CD4-positive, CD25-positive, alpha-beta regulatory T cell (primary cell): ENCODE results near the gene PGM1. TPM values are rescaled to one million over a fixed set of nuclear protein-coding genes. Genes with fewer than 3 reads are reported as not detected.

Experiments
- ATAC-seq, 2 donors: fragments of 150-1000 bp; cut with Tn5 transposase; one replicate each; pipeline ENCODE4 v1.10.0; 2021; ENCODE audit warnings: low read depth in 2 of 2, moderate number of reproducible peaks in 2 of 2, moderate library complexity in 1 of 2
- DNase-seq, 3 donors: peaks; one replicate each; pipeline versions ENCODE4 v3.0.0 to v3.0.0-alpha.2; 2012 to 2022; ENCODE audit warnings: mixed read lengths in 1 of 3
- H3K27ac ChIP-seq: one replicate; pipeline ENCODE4 v1.7.0; 2013; ENCODE audit warnings: mild to moderate bottlenecking, low read length; ENCODE audit not compliant: insufficient read depth, poor library complexity, severe bottlenecking
- H3K27me3 ChIP-seq: one replicate; pipeline ENCODE4 v1.7.0; 2013; ENCODE audit warnings: low read length; ENCODE audit not compliant: control insufficient read depth, insufficient read depth
- H3K36me3 ChIP-seq: one replicate; pipeline ENCODE4 v1.7.0; 2013; ENCODE audit warnings: mild to moderate bottlenecking, low read length, moderate library complexity; ENCODE audit not compliant: control insufficient read depth, insufficient read depth
- H3K4me1 ChIP-seq: 2 replicates; pipeline ENCODE4 v1.7.0; 2013; ENCODE audit warnings: mild to moderate bottlenecking, low read length; ENCODE audit not compliant: insufficient read depth, control insufficient read depth, poor library complexity, severe bottlenecking
- H3K4me3 ChIP-seq: one replicate; pipeline ENCODE4 v1.7.0; 2013; ENCODE audit warnings: low read depth, mild to moderate bottlenecking, low read length, moderate library complexity
- H3K9me3 ChIP-seq, 2 experiments: 1 replicate in 1 of 2; 2 replicates in 1 of 2; pipeline ENCODE4 v1.7.0; 2013; ENCODE audit warnings: low read length in 2 of 2, mild to moderate bottlenecking in 1 of 2, moderate library complexity in 1 of 2; ENCODE audit not compliant: control insufficient read depth in 2 of 2
- H3K27ac Mint-ChIP-seq, 3 donors: one replicate each; pipeline ENCODE4 v1.8.0; 2020 to 2022; ENCODE audit warnings: mild to moderate bottlenecking in 3 of 3, mixed read lengths in 3 of 3, moderate library complexity in 2 of 3
- H3K27me3 Mint-ChIP-seq: one replicate; pipeline ENCODE4 v1.8.0; 2022; ENCODE audit warnings: mild to moderate bottlenecking, mixed read lengths
- H3K36me3 Mint-ChIP-seq: one replicate; pipeline ENCODE4 v1.8.0; 2020; ENCODE audit warnings: mixed read lengths
- H3K4me1 Mint-ChIP-seq, 4 donors: one replicate each; pipeline ENCODE4 v1.8.0; 2020 to 2022; ENCODE audit warnings: mixed read lengths in 4 of 4, mild to moderate bottlenecking in 1 of 4
- H3K4me3 Mint-ChIP-seq, 4 donors: one replicate each; pipeline ENCODE4 v1.8.0; 2020 to 2022; ENCODE audit warnings: mild to moderate bottlenecking in 4 of 4, mixed read lengths in 4 of 4, moderate library complexity in 3 of 4
- H3K9me3 Mint-ChIP-seq, 7 donors: one replicate each; pipeline ENCODE4 v1.8.0; 2020 to 2022; ENCODE audit warnings: mixed read lengths in 7 of 7, mild to moderate bottlenecking in 3 of 7, moderate library complexity in 2 of 7
- polyA plus RNA-seq, 4 donors: library from polyadenylated mRNA; unstranded; fragments of 300-500 nt; fragmentation: Illumina TruSeq; gene quantifications; one replicate each; pipeline ENCODE4 v1.2.3, GENCODE V29; 2021
- total RNA-seq: library from RNA; stranded (reverse); gene quantifications from one replicate; pipeline ENCODE4 v1.2.3, GENCODE V29; 2022

The PGM1 gene
- total and polyA plus RNA-seq, 5 donors from 2014 or later = 12.6 to 35.4 (median 26.4) TPM

- Mint-ChIP-seq H3K27me3 (no peaks in the 10 kb centered on the region), H3K36me3 (peaks cover 64% of the 10 kb centered on the region), H3K4me1 (peaks cover 0 to 16% (median 7%) of the 10 kb centered on the region in 4 donors), H3K4me3 (peak overlapping the region in 1 of 4 donors; percentile 5), H3K9me3 (peaks cover 0 to 3% (median 0%) of the 10 kb centered on the region in 7 donors), H3K27ac (peak overlapping the region in 1 of 3 donors; percentile 61)
- DNase-seq = no peak
- no peaks in the 10 kb centered on the region for H3K4me1 ChIP-seq
- H3K9me3 ChIP-seq = no peaks in the 10 kb centered on the region
- H3K27me3 ChIP-seq = no peaks in the 10 kb centered on the region
- ATAC-seq = no peak
- H3K27ac ChIP-seq = no peak overlapping the region
- peaks cover 9% of the 10 kb centered on the region for H3K36me3 ChIP-seq
- H3K4me3 ChIP-seq = no peak overlapping the region
These were observed 66.2 kb downstream of the PGM1 start for GRCh38 chr1:63659448-63659847.

GRCh38 chr1:63662056-63662836 lies 69.0 kb downstream of the PGM1 start:
- DNase-seq (no peak), ATAC-seq (no peak)
- H3K4me1 ChIP-seq = no peaks in the 10 kb centered on the region
- Mint-ChIP-seq H3K4me3 (no peak overlapping the region), H3K4me1 (peaks cover 0 to 16% (median 7%) of the 10 kb centered on the region in 4 donors), H3K9me3 (peaks cover 0 to 7% (median 0%) of the 10 kb centered on the region in 7 donors), H3K27me3 (no peaks in the 10 kb centered on the region), H3K27ac (peak overlapping the region in 1 of 3 donors; percentile 82), H3K36me3 (peaks cover 53% of the 10 kb centered on the region)
- no peak overlapping the region for H3K4me3 ChIP-seq
- no peaks in the 10 kb centered on the region for H3K27me3 ChIP-seq
- peaks cover 9% of the 10 kb centered on the region for H3K36me3 ChIP-seq
- no peaks in the 10 kb centered on the region for H3K9me3 ChIP-seq
- H3K27ac ChIP-seq = no peak overlapping the region

GRCh38 chr1:63662841-63663240 lies 69.6 kb downstream of the PGM1 start:
- Mint-ChIP-seq H3K4me1 (peaks cover 0 to 13% (median 5%) of the 10 kb centered on the region in 4 donors), H3K27ac (peak overlapping the region in 1 of 3 donors; percentile 82), H3K36me3 (peaks cover 49% of the 10 kb centered on the region), H3K27me3 (no peaks in the 10 kb centered on the region), H3K9me3 (peaks cover 0 to 7% (median 0%) of the 10 kb centered on the region in 7 donors), H3K4me3 (no peak overlapping the region)
- ATAC-seq (no peak), DNase-seq (no peak)
- Histone ChIP-seq H3K4me3 (no peak overlapping the region), H3K27me3 (no peaks in the 10 kb centered on the region), H3K27ac (no peak overlapping the region), H3K9me3 (no peaks in the 10 kb centered on the region), H3K36me3 (peaks cover 9% of the 10 kb centered on the region), H3K4me1 (no peaks in the 10 kb centered on the region)

- DNase-seq (no peak), ATAC-seq (no peak)
- Mint-ChIP-seq H3K4me3 (no peak overlapping the region), H3K4me1 (peaks cover 0 to 10% (median 4%) of the 10 kb centered on the region in 4 donors), H3K36me3 (peaks cover 46% of the 10 kb centered on the region), H3K27ac (no peak overlapping the region), H3K9me3 (peaks cover 0 to 7% (median 0%) of the 10 kb centered on the region in 7 donors), H3K27me3 (no peaks in the 10 kb centered on the region)
- Histone ChIP-seq H3K4me1 (no peaks in the 10 kb centered on the region), H3K36me3 (peaks cover 9% of the 10 kb centered on the region), H3K9me3 (no peaks in the 10 kb centered on the region), H3K4me3 (no peak overlapping the region), H3K27ac (no peak overlapping the region), H3K27me3 (no peaks in the 10 kb centered on the region)
These were observed 70.1 kb downstream of the PGM1 start for GRCh38 chr1:63663301-63663700.

GRCh38 chr1:63663873-63664272 lies 70.7 kb downstream of the PGM1 start:
- H3K4me3 ChIP-seq = no peak overlapping the region
- no peak overlapping the region for H3K4me3 Mint-ChIP-seq
- H3K36me3 ChIP-seq = peaks cover 9% of the 10 kb centered on the region
- peaks cover 0 to 8% (median 4%) of the 10 kb centered on the region in 4 donors for H3K4me1 Mint-ChIP-seq
- no peak for DNase-seq
- no peak overlapping the region for H3K27ac ChIP-seq
- no peak overlapping the region for H3K27ac Mint-ChIP-seq
- H3K4me1 ChIP-seq = no peaks in the 10 kb centered on the region
- H3K9me3 ChIP-seq = no peaks in the 10 kb centered on the region
- H3K27me3 Mint-ChIP-seq = no peaks in the 10 kb centered on the region
- H3K9me3 Mint-ChIP-seq = peaks cover 0 to 7% (median 0%) of the 10 kb centered on the region in 7 donors
- H3K36me3 Mint-ChIP-seq = peaks cover 42% of the 10 kb centered on the region
- no peaks in the 10 kb centered on the region for H3K27me3 ChIP-seq
- ATAC-seq = no peak

GRCh38 chr1:63664742-63665141 lies 71.5 kb downstream of the PGM1 start:
- H3K36me3 Mint-ChIP-seq = peaks cover 33% of the 10 kb centered on the region
- Histone ChIP-seq H3K9me3 (no peaks in the 10 kb centered on the region), H3K27ac (no peak overlapping the region), H3K27me3 (no peaks in the 10 kb centered on the region), H3K4me1 (no peaks in the 10 kb centered on the region), H3K36me3 (peaks cover 1% of the 10 kb centered on the region), H3K4me3 (no peak overlapping the region)
- peaks cover 0 to 3% (median 0%) of the 10 kb centered on the region in 4 donors for H3K4me1 Mint-ChIP-seq
- H3K27me3 Mint-ChIP-seq = no peaks in the 10 kb centered on the region
- no peak for ATAC-seq
- peak overlapping the region in 1 of 3 donors; percentile 2 for H3K27ac Mint-ChIP-seq
- peaks cover 0 to 7% (median 0%) of the 10 kb centered on the region in 7 donors for H3K9me3 Mint-ChIP-seq
- DNase-seq = no peak
- H3K4me3 Mint-ChIP-seq = no peak overlapping the region

GRCh38 chr1:63665410-63665809 lies 72.2 kb downstream of the PGM1 start:
- Mint-ChIP-seq H3K27me3 (no peaks in the 10 kb centered on the region), H3K4me1 (no peaks in the 10 kb centered on the region), H3K36me3 (peaks cover 29% of the 10 kb centered on the region), H3K9me3 (peaks cover 0 to 7% (median 0%) of the 10 kb centered on the region in 7 donors), H3K27ac (peak overlapping the region in 1 of 3 donors; percentile 2), H3K4me3 (no peak overlapping the region)
- no peaks in the 10 kb centered on the region for H3K36me3 ChIP-seq
- H3K9me3 ChIP-seq = no peaks in the 10 kb centered on the region
- DNase-seq (no peak), ATAC-seq (no peak)
- H3K27me3 ChIP-seq = no peaks in the 10 kb centered on the region
- H3K27ac ChIP-seq = no peak overlapping the region
- no peaks in the 10 kb centered on the region for H3K4me1 ChIP-seq
- no peak overlapping the region for H3K4me3 ChIP-seq

GRCh38 chr1:63665824-63666223 lies 72.6 kb downstream of the PGM1 start:
- no peak overlapping the region for H3K27ac ChIP-seq
- no peak overlapping the region for H3K4me3 ChIP-seq
- DNase-seq (no peak), ATAC-seq (no peak)
- H3K27me3 Mint-ChIP-seq = no peaks in the 10 kb centered on the region
- H3K36me3 ChIP-seq = no peaks in the 10 kb centered on the region
- H3K4me3 Mint-ChIP-seq = no peak overlapping the region
- no peaks in the 10 kb centered on the region for H3K27me3 ChIP-seq
- H3K4me1 Mint-ChIP-seq = no peaks in the 10 kb centered on the region
- peaks cover 29% of the 10 kb centered on the region for H3K36me3 Mint-ChIP-seq
- peaks cover 0 to 7% (median 0%) of the 10 kb centered on the region in 7 donors for H3K9me3 Mint-ChIP-seq
- no peaks in the 10 kb centered on the region for H3K9me3 ChIP-seq
- H3K27ac Mint-ChIP-seq = no peak overlapping the region
- no peaks in the 10 kb centered on the region for H3K4me1 ChIP-seq
